ENCODE measurements around the gene CDT1.

GRCh38 chr16:88779406-88780141 lies 24.0 kb upstream of the CDT1 start:
- TF ChIP-seq CTCF (IDR thresholded peaks at IDR 0.05) (no peak), ZBTB43 (CRISPR knock-in tag; IDR thresholded peaks at IDR 0.05) (no peak), SP1 (CRISPR knock-in tag; conservative IDR thresholded peaks at IDR 0.05) (no peak), USF2 (CRISPR knock-in tag; IDR thresholded peaks at IDR 0.05) (no peak), FOXJ3 (CRISPR knock-in tag; IDR thresholded peaks at IDR 0.05; ENCODE audit: borderline replicate concordance) (no peak), TP53 (CRISPR knock-in tag; IDR thresholded peaks at IDR 0.05) (no peak), ZNF281 (CRISPR knock-in tag; IDR thresholded peaks at IDR 0.05) (no peak), MAX (CRISPR knock-in tag; IDR thresholded peaks at IDR 0.05) (no peak), CREM (CRISPR knock-in tag; IDR thresholded peaks at IDR 0.05) (no peak)

Measured in WTC11 (cell line).